Astrocyte (in vitro differentiated cells and primary cell): ENCODE data around the gene SRPK3.

Source experiments
- EZH2 ChIP-seq: IDR thresholded peaks from 2 replicates; pipeline ENCODE4 v1.6.1; 2012; ENCODE audit warnings: mild to moderate bottlenecking, low read length, inconsistent platforms; ENCODE audit not compliant: insufficient read depth
- TF ChIP-seq, protein P1 (sequence below): IDR thresholded peaks from 2 replicates; pipeline ENCODE4 v1.5.1; 2011; ENCODE audit warnings: low read depth, mild to moderate bottlenecking, inconsistent platforms, low read length, moderate library complexity; ENCODE audit not compliant: insufficient read depth

DNA sequence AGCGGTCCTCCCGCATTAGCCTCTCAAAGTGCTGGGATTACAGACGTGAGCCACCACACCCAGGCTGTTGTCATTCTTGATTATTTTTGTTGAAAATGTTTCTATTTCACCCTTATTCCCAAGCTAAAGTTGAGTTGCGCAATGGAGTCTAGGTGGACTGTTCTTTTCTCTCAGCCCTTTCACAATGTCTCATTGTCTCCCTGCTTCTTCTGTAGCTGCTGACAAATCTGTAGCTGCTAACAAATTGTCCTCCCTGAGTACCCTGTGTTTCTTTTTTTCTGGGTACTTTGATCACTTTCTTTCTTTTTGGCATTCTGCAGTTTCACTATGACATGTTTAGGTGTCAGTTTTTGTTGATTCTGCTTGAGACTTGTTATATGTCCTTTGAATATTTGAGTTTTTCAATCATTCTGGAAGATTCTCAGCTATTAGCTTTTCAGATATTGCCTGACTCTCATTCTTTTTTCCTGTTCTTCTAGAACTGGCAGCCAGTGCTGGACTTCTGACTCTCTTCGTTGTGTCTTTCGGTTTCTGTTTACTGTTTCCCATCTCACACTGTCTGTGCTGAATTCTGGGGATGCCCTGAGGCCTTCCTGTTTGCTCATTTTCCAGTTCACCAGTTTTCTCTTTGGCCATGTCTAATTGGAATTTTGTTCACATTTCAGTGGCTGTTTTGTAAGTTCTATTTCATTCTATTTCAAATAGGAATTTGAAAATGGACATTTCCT is 49.6 kb upstream of the SRPK3 start:
- TF ChIP-seq, protein P1, sequence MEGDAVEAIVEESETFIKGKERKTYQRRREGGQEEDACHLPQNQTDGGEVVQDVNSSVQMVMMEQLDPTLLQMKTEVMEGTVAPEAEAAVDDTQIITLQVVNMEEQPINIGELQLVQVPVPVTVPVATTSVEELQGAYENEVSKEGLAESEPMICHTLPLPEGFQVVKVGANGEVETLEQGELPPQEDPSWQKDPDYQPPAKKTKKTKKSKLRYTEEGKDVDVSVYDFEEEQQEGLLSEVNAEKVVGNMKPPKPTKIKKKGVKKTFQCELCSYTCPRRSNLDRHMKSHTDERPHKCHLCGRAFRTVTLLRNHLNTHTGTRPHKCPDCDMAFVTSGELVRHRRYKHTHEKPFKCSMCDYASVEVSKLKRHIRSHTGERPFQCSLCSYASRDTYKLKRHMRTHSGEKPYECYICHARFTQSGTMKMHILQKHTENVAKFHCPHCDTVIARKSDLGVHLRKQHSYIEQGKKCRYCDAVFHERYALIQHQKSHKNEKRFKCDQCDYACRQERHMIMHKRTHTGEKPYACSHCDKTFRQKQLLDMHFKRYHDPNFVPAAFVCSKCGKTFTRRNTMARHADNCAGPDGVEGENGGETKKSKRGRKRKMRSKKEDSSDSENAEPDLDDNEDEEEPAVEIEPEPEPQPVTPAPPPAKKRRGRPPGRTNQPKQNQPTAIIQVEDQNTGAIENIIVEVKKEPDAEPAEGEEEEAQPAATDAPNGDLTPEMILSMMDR, result no peak
- no peak for TF ChIP-seq EZH2
